Muscle layer of duodenum (tissue), 2 donors: ENCODE results near the gene TUBA1C.
"Not testable (repeated sequence)": the region's sequence is repeated elsewhere in the genome, so short reads cannot be mapped to it uniquely, and the experiment has no call there.

ENCODE experiments used
- H3K27ac ChIP-seq: one replicate; pipeline ENCODE4 v1.7.0; 2013; ENCODE audit warnings: mild to moderate bottlenecking, low read length
- H3K27me3 ChIP-seq: one replicate; pipeline ENCODE4 v1.7.0; 2013; ENCODE audit warnings: low read depth, mild to moderate bottlenecking, control low read depth, low read length
- H3K36me3 ChIP-seq, 2 donors: one replicate each; pipeline ENCODE4 v1.7.0; 2013; ENCODE audit warnings: low read length in 2 of 2, control low read depth in 1 of 2, mild to moderate bottlenecking in 1 of 2; ENCODE audit not compliant: insufficient read depth in 2 of 2, control insufficient read depth in 1 of 2
- H3K4me1 ChIP-seq, 2 donors: one replicate each; pipeline ENCODE4 v1.7.0; 2013; ENCODE audit warnings: low read length in 2 of 2, mild to moderate bottlenecking in 2 of 2, control low read depth in 1 of 2, moderate library complexity in 1 of 2; ENCODE audit not compliant: insufficient read depth in 2 of 2, control insufficient read depth in 1 of 2
- H3K4me3 ChIP-seq, 2 donors: one replicate each; pipeline ENCODE4 v1.7.0; 2013; ENCODE audit warnings: low read length in 2 of 2, low read depth in 1 of 2, mild to moderate bottlenecking in 1 of 2
- H3K9me3 ChIP-seq, 2 donors: one replicate each; pipeline ENCODE4 v1.7.0; 2013; ENCODE audit warnings: low read length in 2 of 2, control low read depth in 1 of 2, mild to moderate bottlenecking in 1 of 2; ENCODE audit not compliant: control insufficient read depth in 1 of 2
- donor health status: healthy.

The TUBA1C gene

DNA sequence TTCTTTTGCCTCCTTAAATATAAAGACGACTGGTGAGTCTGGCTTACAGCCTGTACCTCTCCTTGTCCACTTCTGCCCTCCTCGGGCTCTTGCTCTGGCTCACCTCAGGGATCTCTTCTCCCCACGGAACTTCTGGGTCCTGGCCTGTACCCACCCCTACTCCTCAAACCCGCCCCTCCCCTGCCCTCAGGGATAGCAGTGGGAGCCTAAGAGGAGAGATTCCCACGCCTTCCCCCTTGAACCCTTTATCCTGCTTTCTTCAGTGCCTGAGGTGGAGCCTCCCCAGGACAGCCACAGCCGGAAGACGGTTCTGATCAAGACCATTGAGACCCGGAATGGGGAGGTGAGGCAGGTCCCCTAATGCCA lies 32.8 kb downstream of the TUBA1C start:
- Histone ChIP-seq H3K27me3 (peaks cover 36% of the 10 kb centered on the region), H3K4me3 (no peak overlapping the region), H3K4me1 (peaks cover 0 to 26% of the 10 kb centered on the region in 2 donors)

DNA sequence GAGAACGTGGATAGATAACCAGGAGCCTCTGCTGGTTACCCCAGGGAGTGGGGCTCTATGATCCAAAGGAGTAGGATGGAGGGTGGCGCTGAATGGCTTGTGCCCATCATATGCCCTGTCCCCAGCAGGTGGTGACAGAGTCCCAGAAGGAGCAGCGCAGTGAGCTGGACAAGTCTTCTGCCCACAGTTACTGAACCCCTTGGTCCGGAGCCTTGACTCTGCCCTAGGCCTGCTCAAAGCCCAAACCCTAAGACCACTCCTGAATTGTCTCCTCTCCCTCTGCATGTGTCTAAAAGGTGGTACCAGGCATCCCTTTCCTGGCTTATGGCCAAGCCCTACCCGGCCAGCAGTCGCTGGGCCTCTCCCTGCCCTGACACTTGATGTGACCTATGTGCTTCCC lies 33.3 kb downstream of the TUBA1C start:
- Histone ChIP-seq H3K4me3 (no peak overlapping the region), H3K36me3 (no peaks in the 10 kb centered on the region), H3K4me1 (peaks cover 0 to 25% of the 10 kb centered on the region in 2 donors), H3K27ac (no peak overlapping the region), H3K9me3 (no peaks in the 10 kb centered on the region), H3K27me3 (peaks cover 36% of the 10 kb centered on the region)

More for the DNA sequence above, 32.8 kb downstream of the TUBA1C start:
- Histone ChIP-seq H3K36me3 (no peaks in the 10 kb centered on the region), H3K27ac (no peak overlapping the region), H3K9me3 (no peaks in the 10 kb centered on the region)

DNA sequence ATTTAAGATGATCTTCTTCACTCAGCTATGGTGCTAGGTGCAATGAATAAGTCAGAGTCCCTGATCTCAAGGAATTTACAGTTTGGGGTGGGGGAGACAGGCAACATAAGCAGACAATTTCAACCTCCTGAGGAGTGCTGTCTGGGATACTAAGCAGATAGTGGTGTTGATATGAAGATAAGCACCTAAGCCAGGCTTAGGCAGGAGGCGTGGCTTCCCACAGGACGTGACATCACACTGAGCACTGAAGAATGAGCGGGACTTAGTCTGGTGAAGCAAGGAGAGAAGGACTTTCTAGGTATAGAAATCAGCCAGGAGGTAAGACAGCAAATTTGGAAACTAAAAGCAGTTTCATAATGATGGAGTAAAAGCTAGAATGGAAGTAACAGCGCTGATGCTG lies 36.9 kb downstream of the TUBA1C start:
- H3K36me3 ChIP-seq, result no peaks in the 10 kb centered on the region
- peaks cover 0 to 12% of the 10 kb centered on the region in 2 donors for H3K4me1 ChIP-seq
- no peak overlapping the region for H3K27ac ChIP-seq
- H3K27me3 ChIP-seq, result peaks cover 20% of the 10 kb centered on the region
- H3K9me3 ChIP-seq, result no peaks in the 10 kb centered on the region
- no peak overlapping the region for H3K4me3 ChIP-seq

DNA sequence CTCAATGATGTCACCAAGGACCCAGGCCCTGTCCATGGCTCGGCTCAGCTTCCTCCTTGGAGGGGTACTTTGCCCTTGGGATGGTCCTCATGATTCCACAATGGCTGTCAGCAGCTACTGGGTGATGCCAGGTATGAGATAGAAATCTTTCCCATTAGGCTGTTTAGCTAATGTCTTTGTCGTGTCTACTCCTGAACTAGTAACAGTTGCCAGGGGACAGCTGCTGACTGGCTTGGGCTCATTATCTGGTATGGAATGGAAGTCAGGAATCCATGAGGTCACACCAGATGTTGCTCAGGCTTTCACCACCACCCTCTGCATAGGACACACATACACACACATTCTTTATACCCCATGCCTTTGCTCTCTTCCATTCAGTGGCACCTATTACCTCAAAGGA lies 39.3 kb downstream of the TUBA1C start:
- no peaks in the 10 kb centered on the region for H3K4me1 ChIP-seq
- no peaks in the 10 kb centered on the region for H3K9me3 ChIP-seq
- H3K27ac ChIP-seq, result no peak overlapping the region
- no peaks in the 10 kb centered on the region for H3K27me3 ChIP-seq
- no peaks in the 10 kb centered on the region for H3K36me3 ChIP-seq
- H3K4me3 ChIP-seq, result no peak overlapping the region

DNA sequence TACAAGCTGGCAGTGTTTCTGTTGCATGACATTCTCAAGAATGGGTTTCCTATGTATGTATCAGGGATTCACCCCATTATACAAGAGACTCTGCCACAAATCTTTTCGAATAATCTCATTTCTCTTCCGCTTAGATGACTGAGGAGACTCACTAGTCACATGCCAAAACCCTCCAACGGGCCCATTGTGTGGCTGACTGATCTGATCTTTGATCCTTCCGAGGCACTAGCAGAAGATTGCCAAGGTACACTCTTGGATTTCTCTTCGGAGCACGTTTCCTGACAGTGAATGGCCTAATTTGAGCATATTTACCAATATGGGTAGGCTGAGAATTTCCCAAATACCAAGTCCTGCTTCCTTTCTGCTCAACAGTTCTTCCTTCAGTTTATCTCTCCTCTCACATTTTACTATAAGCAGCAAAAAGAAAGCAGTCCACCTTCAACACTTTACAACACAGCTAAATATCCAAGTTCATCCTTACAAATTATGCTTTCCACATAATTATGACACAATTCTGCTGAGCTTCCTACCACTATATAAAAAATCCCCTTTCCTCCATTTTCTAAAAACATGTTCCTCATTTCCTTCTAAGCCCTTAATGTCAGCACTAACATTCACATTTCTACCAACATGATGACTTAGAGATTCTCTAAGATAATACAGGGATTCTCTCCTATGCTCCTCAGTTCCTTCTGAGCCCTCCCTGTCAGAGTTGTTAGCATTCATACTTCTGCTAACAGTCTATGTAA lies 41.1 kb downstream of the TUBA1C start:
- Histone ChIP-seq H3K9me3 (no peaks in the 10 kb centered on the region), H3K27ac (no peak overlapping the region), H3K36me3 (no peaks in the 10 kb centered on the region), H3K27me3 (no peaks in the 10 kb centered on the region), H3K4me3 (no peak overlapping the region), H3K4me1 (no peaks in the 10 kb centered on the region)

DNA sequence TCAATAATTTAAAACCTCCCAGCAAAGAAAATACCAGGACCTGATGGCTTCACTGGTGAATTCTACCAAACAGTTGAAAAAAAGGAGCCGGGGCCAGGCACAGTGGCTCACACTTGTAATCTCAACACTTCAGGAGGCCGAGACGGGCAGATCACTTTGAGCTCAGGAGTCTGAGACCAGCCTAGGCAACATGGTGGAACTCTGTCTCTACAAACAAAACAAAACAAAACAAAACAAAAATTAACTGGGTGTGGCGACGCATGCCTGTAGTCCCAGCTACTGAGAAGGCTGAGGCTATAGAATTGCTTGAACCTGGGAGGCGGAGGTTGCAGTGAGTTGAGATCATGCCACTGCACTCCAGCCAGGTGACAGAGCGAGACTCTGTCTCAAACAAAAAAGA lies 44.5 kb downstream of the TUBA1C start:
- H3K4me1 ChIP-seq, result no peaks in the 10 kb centered on the region
- no peaks in the 10 kb centered on the region for H3K27me3 ChIP-seq
- no peaks in the 10 kb centered on the region for H3K36me3 ChIP-seq
- no peak overlapping the region for H3K4me3 ChIP-seq
- H3K9me3 ChIP-seq, result no peaks in the 10 kb centered on the region
- no peak overlapping the region for H3K27ac ChIP-seq

DNA sequence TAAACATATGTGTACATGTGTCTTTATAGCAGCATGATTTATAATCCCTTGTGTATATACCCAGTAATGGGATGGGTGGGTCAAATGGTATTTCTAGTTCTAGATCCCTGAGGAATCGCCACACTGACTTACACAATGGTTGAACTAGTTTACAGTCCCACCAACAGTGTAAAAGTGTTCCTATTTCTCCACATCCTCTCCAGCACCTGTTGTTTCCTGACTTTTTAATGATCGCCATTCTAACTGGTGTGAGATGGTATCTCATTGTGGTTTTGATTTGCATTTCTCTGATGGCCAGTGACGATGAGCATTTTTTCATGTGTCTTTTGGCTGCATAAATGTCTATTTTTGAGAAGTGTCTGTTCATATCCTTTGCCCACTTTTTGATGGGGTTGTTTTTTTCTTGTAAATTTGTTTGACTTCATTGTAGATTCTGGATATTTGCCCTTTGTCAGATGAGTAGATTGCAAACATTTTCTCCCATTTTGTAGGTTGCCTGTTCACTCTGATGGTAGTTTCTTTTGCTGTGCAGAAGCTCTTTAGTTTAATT lies 45.6 kb downstream of the TUBA1C start:
- H3K36me3 ChIP-seq, H3K4me1 ChIP-seq, H3K9me3 ChIP-seq, H3K27me3 ChIP-seq, H3K4me3 ChIP-seq, H3K27ac ChIP-seq: not testable (repeated sequence)

DNA sequence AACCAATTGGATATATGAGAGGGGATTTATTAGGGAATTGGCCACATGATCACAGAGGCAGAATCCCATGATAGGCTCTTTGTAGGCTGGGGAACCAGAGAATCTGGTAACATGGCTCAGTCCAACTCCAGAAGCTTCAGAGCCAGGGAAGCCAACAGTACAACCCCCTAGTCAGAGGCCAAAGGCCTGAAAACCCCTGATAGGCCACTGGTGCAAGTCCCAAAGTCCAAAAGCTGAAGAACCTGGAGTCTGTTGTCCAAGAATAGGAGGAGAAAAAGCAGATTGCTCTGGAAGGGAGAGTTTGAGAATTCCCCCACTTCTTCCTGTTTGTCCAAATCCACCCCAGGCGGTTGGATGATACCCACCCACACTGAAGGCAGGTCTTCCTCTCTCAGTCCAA lies 49.9 kb downstream of the TUBA1C start:
- no peaks in the 10 kb centered on the region for H3K36me3 ChIP-seq
- no peak overlapping the region for H3K4me3 ChIP-seq
- H3K4me1 ChIP-seq, result no peaks in the 10 kb centered on the region
- no peaks in the 10 kb centered on the region for H3K9me3 ChIP-seq
- H3K27ac ChIP-seq, result no peak overlapping the region
- no peaks in the 10 kb centered on the region for H3K27me3 ChIP-seq

DNA sequence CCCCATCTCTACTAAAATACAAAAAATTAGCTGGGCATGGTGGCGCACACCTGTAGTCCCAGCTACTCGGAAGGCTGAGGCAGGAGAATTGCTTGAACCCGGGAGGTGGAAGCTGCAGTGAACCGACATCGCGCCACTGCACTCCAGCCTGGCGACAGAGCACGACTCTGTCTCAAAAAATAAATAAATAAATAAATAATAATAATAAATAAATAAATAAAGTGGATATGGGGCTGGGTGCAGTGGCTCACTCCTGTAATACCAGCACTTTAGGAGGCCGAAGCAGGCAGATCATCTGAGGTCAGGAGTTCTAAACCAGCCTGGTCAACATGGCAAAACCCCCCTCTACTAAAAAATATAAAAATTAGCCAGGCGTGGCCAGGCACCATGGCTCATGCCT lies 52.2 kb downstream of the TUBA1C start:
- not testable (repeated sequence) for H3K4me3 ChIP-seq, H3K27ac ChIP-seq, H3K9me3 ChIP-seq, H3K27me3 ChIP-seq, H3K36me3 ChIP-seq, H3K4me1 ChIP-seq

DNA sequence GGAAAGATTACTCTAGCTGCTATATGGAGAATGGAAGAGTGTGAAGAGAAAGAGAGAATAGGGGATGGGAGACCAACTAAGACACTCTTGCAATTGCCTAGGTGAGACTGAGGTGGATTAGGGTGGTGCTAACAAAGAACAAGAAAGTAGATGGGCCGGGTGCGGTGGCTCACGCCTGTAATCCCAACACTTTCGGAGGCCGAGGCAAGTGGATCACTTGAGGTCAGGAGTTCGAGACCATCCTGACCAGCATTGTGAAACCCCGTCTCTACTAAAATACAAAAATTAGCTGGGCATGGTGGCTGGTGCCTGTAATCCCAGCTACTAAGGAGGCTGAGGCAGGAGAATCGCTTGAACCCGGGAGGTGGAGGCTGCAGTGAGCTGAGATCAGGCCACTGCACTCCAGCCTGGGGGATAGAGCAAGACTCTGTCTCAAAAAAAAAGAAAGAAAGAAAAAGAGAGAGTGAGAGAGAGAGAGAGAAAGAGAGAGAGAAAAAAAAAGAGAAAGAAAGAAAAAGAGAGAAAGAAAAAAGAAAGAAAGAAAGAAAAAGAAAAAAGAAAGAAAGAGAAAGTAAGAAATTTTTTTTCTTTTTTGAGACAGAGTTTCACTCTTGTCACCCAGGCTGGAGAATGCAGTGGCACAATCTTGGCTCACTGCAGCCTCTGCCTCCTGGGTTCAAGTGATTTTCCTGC lies 55.7 kb downstream of the TUBA1C start:
- H3K9me3 ChIP-seq, H3K27me3 ChIP-seq, H3K4me3 ChIP-seq, H3K36me3 ChIP-seq, H3K27ac ChIP-seq: not testable (repeated sequence)
- H3K4me1 ChIP-seq, result peaks cover 0 to 12% of the 10 kb centered on the region in 2 donors

DNA sequence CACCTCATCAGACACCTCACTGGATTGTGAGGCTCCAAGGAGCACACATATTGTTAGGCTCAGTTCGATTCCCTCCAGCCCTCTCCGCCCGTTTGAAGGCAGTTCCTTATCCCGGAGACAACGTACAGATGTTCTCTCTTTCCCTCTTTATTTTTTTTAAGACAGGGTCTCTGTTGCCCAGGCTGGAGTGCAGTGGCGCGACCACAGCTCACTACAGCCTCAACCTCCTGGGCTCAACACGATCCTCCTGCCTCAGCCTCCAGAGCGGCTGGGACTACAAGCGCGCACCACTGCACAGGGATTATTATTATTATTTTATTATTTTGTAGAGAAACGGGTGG lies 57.5 kb downstream of the TUBA1C start:
- peaks cover 0 to 12% of the 10 kb centered on the region in 2 donors for H3K4me1 ChIP-seq
- H3K36me3 ChIP-seq, result no peaks in the 10 kb centered on the region
- no peaks in the 10 kb centered on the region for H3K9me3 ChIP-seq
- H3K27ac ChIP-seq, result no peak overlapping the region
- H3K4me3 ChIP-seq, result peak overlapping the region; percentile 60 to 68
- no peaks in the 10 kb centered on the region for H3K27me3 ChIP-seq
